Natural killer cell (primary cell): ENCODE measurements around the gene RAB19. TPM values are rescaled to one million over a fixed set of nuclear protein-coding genes. Genes with fewer than 3 reads are reported as not detected.

Experiments
- ATAC-seq, 3 donors: fragments of 150-1000 bp in 2 of 3; fragments of 200-7000 bp in 1 of 3; cut with Tn5 transposase; 1 replicate in 1 of 3; 2 replicates in 2 of 3; pipeline ENCODE4 v1.10.0; 2021; ENCODE audit warnings: mild to moderate bottlenecking in 2 of 3, moderate library complexity in 2 of 3
- DNase-seq, 2 donors: peaks; one replicate each; pipeline versions ENCODE4 v3.0.0 to v3.0.0-alpha.2; 2013 to 2021; ENCODE audit warnings: mixed read lengths in 1 of 2
- H3K27ac ChIP-seq: one replicate; pipeline ENCODE4 v1.5.1; 2013; ENCODE audit warnings: mild to moderate bottlenecking, low read length
- H3K27me3 ChIP-seq: one replicate; pipeline ENCODE4 v1.6.1; 2013; ENCODE audit warnings: low read length; ENCODE audit not compliant: control insufficient read depth, insufficient read depth
- H3K36me3 ChIP-seq: one replicate; pipeline ENCODE4 v1.6.1; 2013; ENCODE audit warnings: low read length; ENCODE audit not compliant: control insufficient read depth, insufficient read depth
- H3K4me1 ChIP-seq: one replicate; pipeline ENCODE4 v1.6.1; 2013; ENCODE audit warnings: low read length; ENCODE audit not compliant: control insufficient read depth, insufficient read depth
- H3K4me3 ChIP-seq: one replicate; pipeline ENCODE4 v1.5.1; 2013; ENCODE audit warnings: low read length
- H3K9me3 ChIP-seq: one replicate; pipeline ENCODE4 v1.6.1; 2013; ENCODE audit warnings: low read length; ENCODE audit not compliant: control insufficient read depth, insufficient read depth
- H3K27ac Mint-ChIP-seq, 2 donors: one replicate each; pipeline ENCODE4 v1.8.0; 2022; ENCODE audit warnings: mild to moderate bottlenecking in 2 of 2, mixed read lengths in 2 of 2, moderate library complexity in 1 of 2
- H3K27me3 Mint-ChIP-seq, 2 donors: one replicate each; pipeline ENCODE4 v1.8.0; 2022; ENCODE audit warnings: low read depth in 2 of 2, mixed read lengths in 2 of 2
- H3K36me3 Mint-ChIP-seq: one replicate; pipeline ENCODE4 v1.8.0; 2022; ENCODE audit warnings: mixed read lengths
- H3K4me1 Mint-ChIP-seq, 2 donors: one replicate each; pipeline ENCODE4 v1.8.0; 2022; ENCODE audit warnings: mixed read lengths in 2 of 2
- H3K4me3 Mint-ChIP-seq: one replicate; pipeline ENCODE4 v1.8.0; 2022; ENCODE audit warnings: mild to moderate bottlenecking, moderate library complexity, mixed read lengths
- H3K9me3 Mint-ChIP-seq, 2 donors: one replicate each; pipeline ENCODE4 v1.8.0; 2022; ENCODE audit warnings: mixed read lengths in 2 of 2
- WGBS: methylation state at CpG from one replicate; pipeline ENCODE4 v1.1.7; 2013; ENCODE audit warnings: missing lambda C conversion rate; ENCODE audit not compliant: insufficient coverage; 5-methylcytosine and 5-hydroxymethylcytosine counted together
- intact Hi-C: fragments of 100-400 bp; cut with micrococcal nuclease; formaldehyde crosslinking; loops from one replicate; pipeline ENCODE4 v1.14.2; 2022
- total RNA-seq, 4 donors: library from RNA; stranded (reverse); fragments of 120-200 nt in 1 of 4; gene quantifications; one replicate each; pipeline versions ENCODE4 v1.2.3 to v1.2.4, GENCODE V29; 2013 to 2022
- TF ChIP-seq, protein P1 (sequence below): fragments of 200-600 bp; IDR thresholded peaks from one replicate; pipeline ENCODE4 v1.8.0; 2022; ENCODE audit warnings: antibody characterized with exemption

Gene RAB19
- total RNA-seq, 3 donors from 2014 or later (not counting 1 experiment from before 2014, with no cell fraction given), result 1.9 to 3.3 (median 2.8) TPM

DNA sequence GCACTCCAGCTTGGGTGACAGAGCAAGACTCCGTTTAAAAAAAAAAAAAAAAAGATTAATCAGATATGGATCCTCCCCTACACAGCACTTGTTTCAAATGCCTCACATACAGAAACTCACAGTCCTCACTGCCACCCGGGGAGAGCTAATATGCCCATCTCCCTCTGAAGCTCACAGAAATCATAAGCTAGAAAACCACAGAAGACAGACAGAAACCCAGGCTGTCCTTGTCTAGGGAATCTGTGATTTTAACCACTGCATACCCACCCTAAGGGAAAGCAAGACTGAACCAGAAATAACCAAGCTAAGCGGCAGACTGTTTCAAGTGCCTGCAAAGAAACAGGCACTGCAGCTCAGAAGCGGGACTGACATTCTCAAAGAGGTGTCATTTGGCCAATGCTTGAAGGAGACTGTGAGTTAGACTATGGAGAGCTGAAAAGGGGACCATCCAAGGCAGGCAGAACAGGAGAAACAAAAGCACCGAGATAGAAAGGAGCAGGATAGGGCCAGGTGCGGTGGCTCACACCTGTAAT lies 43.1 kb upstream of the RAB19 start:
- Histone ChIP-seq H3K4me3 (no peak overlapping the region), H3K36me3 (no peaks in the 10 kb centered on the region), H3K27me3 (no peaks in the 10 kb centered on the region), H3K27ac (no peak overlapping the region), H3K9me3 (no peaks in the 10 kb centered on the region), H3K4me1 (peaks cover 16% of the 10 kb centered on the region)
- TF ChIP-seq, protein P1, sequence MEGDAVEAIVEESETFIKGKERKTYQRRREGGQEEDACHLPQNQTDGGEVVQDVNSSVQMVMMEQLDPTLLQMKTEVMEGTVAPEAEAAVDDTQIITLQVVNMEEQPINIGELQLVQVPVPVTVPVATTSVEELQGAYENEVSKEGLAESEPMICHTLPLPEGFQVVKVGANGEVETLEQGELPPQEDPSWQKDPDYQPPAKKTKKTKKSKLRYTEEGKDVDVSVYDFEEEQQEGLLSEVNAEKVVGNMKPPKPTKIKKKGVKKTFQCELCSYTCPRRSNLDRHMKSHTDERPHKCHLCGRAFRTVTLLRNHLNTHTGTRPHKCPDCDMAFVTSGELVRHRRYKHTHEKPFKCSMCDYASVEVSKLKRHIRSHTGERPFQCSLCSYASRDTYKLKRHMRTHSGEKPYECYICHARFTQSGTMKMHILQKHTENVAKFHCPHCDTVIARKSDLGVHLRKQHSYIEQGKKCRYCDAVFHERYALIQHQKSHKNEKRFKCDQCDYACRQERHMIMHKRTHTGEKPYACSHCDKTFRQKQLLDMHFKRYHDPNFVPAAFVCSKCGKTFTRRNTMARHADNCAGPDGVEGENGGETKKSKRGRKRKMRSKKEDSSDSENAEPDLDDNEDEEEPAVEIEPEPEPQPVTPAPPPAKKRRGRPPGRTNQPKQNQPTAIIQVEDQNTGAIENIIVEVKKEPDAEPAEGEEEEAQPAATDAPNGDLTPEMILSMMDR, result no peak
- DNase-seq (no peak), ATAC-seq (no peak)
- Mint-ChIP-seq H3K4me1 (peaks cover 21% of the 10 kb centered on the region in 2 donors), H3K27me3 (no peaks in the 10 kb centered on the region), H3K36me3 (no peaks in the 10 kb centered on the region), H3K27ac (peak overlapping the region; percentile 6 to 27), H3K9me3 (no peaks in the 10 kb centered on the region), H3K4me3 (no peak overlapping the region)
- 87% methylated on average over 6 of the region's 6 CpGs for WGBS
- intact Hi-C loops, result no loop called here

DNA sequence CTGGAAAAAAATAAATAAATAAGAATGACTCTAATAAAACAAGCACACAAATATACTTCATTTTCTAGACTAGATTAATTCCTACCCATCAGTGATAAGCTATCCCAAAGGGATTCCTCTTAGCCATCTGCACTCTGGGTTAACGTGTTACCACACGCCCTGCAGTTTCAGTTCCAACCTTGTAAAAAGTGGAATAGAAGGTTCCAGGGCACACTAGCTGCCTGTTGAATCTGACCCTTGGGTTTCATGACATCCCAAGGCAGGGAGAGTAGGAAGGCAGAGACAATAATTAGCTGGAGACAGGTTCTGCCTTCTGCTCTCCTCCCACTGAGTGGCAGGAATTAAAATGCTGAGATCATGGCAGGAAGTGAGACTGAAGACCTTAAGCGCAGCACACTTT lies 39.0 kb upstream of the RAB19 start:
- no peaks in the 10 kb centered on the region for H3K36me3 ChIP-seq
- no peaks in the 10 kb centered on the region for H3K4me1 ChIP-seq
- DNase-seq, result no peak
- Mint-ChIP-seq H3K4me3 (no peak overlapping the region), H3K27me3 (no peaks in the 10 kb centered on the region), H3K9me3 (no peaks in the 10 kb centered on the region), H3K27ac (no peak overlapping the region), H3K4me1 (peaks cover under 1% of the 10 kb centered on the region in 2 donors), H3K36me3 (no peaks in the 10 kb centered on the region)
- WGBS, result 100% methylated on average over 2 of the region's 3 CpGs
- no peak overlapping the region for H3K4me3 ChIP-seq
- no peak for ATAC-seq
- H3K9me3 ChIP-seq, result no peaks in the 10 kb centered on the region
- TF ChIP-seq, protein P1, result no peak
- H3K27me3 ChIP-seq, result no peaks in the 10 kb centered on the region
- no peak overlapping the region for H3K27ac ChIP-seq
- intact Hi-C loops, result no loop called here

DNA sequence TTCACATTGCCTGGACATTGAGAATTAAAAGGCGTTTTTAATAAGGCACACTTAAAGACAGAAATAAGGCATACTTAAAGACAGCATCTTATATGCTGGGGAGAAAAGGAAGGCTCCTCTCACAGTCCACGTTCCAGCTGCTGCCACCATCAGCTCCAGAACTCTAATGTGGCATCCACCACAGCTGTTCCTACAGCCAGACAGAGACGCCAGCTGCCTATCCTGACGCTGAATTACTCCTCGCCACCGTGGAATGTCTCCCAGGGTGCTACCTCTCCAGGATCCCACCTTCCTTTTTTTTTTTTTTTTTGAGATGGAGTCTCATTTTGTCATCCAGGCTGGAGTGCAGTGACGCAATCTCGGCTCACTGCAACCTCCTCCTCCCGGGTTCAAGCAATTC lies 36.3 kb upstream of the RAB19 start:
- H3K9me3 Mint-ChIP-seq, result no peaks in the 10 kb centered on the region
- ATAC-seq, result no peak
- H3K27ac Mint-ChIP-seq, result no peak overlapping the region
- Histone ChIP-seq H3K36me3 (no peaks in the 10 kb centered on the region), H3K4me3 (no peak overlapping the region), H3K9me3 (no peaks in the 10 kb centered on the region), H3K27ac (no peak overlapping the region), H3K27me3 (no peaks in the 10 kb centered on the region), H3K4me1 (no peaks in the 10 kb centered on the region)
- H3K36me3 Mint-ChIP-seq, result no peaks in the 10 kb centered on the region
- TF ChIP-seq, protein P1, result no peak
- no peak overlapping the region for H3K4me3 Mint-ChIP-seq
- no peaks in the 10 kb centered on the region for H3K4me1 Mint-ChIP-seq
- WGBS, result 90% methylated on average over 9 of the region's 9 CpGs
- intact Hi-C loops, result no loop called here
- no peaks in the 10 kb centered on the region for H3K27me3 Mint-ChIP-seq
- no peak for DNase-seq

DNA sequence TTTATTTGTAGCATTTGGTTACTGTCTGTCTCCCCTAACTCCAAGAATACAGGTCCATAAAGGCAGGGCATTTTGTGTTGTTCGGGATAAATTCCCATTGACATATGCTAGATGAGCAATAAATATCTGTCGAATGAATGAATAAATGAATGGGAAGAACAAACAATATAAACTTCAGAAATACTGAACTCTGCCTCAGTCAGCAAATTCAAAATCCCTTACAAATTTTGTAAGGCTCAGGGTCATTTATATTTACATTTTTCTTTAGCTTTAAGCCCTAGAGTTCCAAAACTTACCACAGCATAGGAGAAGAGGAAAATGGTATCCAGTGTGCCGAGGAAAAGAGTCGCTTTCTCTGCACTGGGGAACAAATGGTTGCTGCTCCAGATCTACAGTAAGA lies 34.6 kb upstream of the RAB19 start:
- Mint-ChIP-seq H3K27ac (no peak overlapping the region), H3K4me3 (no peak overlapping the region), H3K4me1 (no peaks in the 10 kb centered on the region), H3K9me3 (no peaks in the 10 kb centered on the region), H3K36me3 (no peaks in the 10 kb centered on the region), H3K27me3 (no peaks in the 10 kb centered on the region)
- Histone ChIP-seq H3K9me3 (no peaks in the 10 kb centered on the region), H3K27me3 (no peaks in the 10 kb centered on the region), H3K27ac (no peak overlapping the region), H3K4me3 (no peak overlapping the region), H3K36me3 (no peaks in the 10 kb centered on the region), H3K4me1 (no peaks in the 10 kb centered on the region)
- DNase-seq, result no peak
- intact Hi-C loops, result no loop called here
- ATAC-seq, result no peak
- WGBS, result 100% methylated on average over 2 of the region's 4 CpGs
- TF ChIP-seq, protein P1, result no peak
